Pancreas (tissue), 10 donors: ENCODE results near the gene MRE11. TPM values are rescaled to one million over a fixed set of nuclear protein-coding genes. Genes with fewer than 3 reads are reported as not detected.

Experiments used
- ATAC-seq, 4 donors: fragments of 200-7000 bp; cut with Tn5 transposase; one replicate each; pipeline versions ENCODE4 v1.8.0 to v1.9.1; 2020; ENCODE audit warnings: mild to moderate bottlenecking in 4 of 4, moderate library complexity in 4 of 4
- DNase-seq, 6 donors: peaks; one replicate each; pipeline ENCODE4 v3.0.0-alpha.2; 2020
- FAIRE-seq: peaks from 2 replicates; lab custom pipeline; 2012; peaks lifted over from hg19 to GRCh38; lab: Jason Lieb, UNC
- H3K27ac ChIP-seq, 4 donors: fragments of 200-600 bp; sonication (generic); 1 replicate in 3 of 4; 2 replicates in 1 of 4; pipeline versions ENCODE4 v1.5.0 to v1.8.0; 2020
- H3K27me3 ChIP-seq, 4 donors: fragments of 200-600 bp; one replicate each; pipeline ENCODE4 v1.8.0; 2021
- H3K36me3 ChIP-seq, 3 donors: fragments of 200-600 bp; sonication (generic) in 1 of 3; one replicate each; pipeline versions ENCODE4 v1.5.0 to v1.8.0; 2020 to 2021
- H3K4me1 ChIP-seq, 3 donors: fragments of 200-600 bp; one replicate each; pipeline ENCODE4 v1.8.0; 2021
- H3K4me3 ChIP-seq, 4 donors: fragments of 200-600 bp; sonication (generic) in 2 of 4; one replicate each; pipeline versions ENCODE4 v1.5.0 to v1.8.0; 2020 to 2021
- H3K9me3 ChIP-seq, 4 donors: fragments of 200-600 bp; one replicate each; pipeline ENCODE4 v1.8.0; 2021
- WGBS, 2 donors: extraction: QIAGEN DNeasy Blood & Tissue Kit; methylation state at CpG; one replicate each; pipeline ENCODE4 v1.1.7; 2013; 5-methylcytosine and 5-hydroxymethylcytosine counted together
- intact Hi-C, 3 donors: fragments of 100-400 bp; cut with DNase I; formaldehyde crosslinking; loops; one replicate each; pipeline versions ENCODE4 v1.11.1 to v1.14.2; 2022
- polyA plus RNA-seq, 2 donors: library from polyadenylated mRNA; stranded (reverse); fragments of 200-250 nt; gene quantifications; one replicate each; pipeline ENCODE4 v1.2.3, GENCODE V29; 2013
- total RNA-seq, 6 donors: library from RNA; stranded (reverse); fragmentation: NEBNext Ultra II Directional in 4 of 6; extraction: Animal tissue kit (Norgen Biotek cat#: 25700) in 4 of 6; gene quantifications; one replicate each; pipeline versions ENCODE4 v1.2.1 to v1.2.4, GENCODE V29; 2021 to 2023
- TF ChIP-seq, protein P1 (sequence below), 4 donors: fragments of 200-600 bp; sonication (generic) in 3 of 4; IDR thresholded peaks; one replicate each; pipeline versions ENCODE4 v1.5.0 to v1.8.0; 2021; ENCODE audit warnings: antibody characterized with exemption in 4 of 4
- donor health status: healthy with polysubstance abuse.
- donor health status: DM: no; HTN: no; CAD: no; lungs with moderate emphysema.
- donor health status: DM: no; HTN: no; CAD: no.
- donor health status: control.
- donor health status: control.
- donor health status: Bipolar disorder and iron deficiency.
- donor health status: DM: yes; HTN: yes; CAD: no.
- donor health status: DM: no; HTN: no; CAD: no.
- donor health status: DM: no; HTN: no; CAD: no.
- donor health status: DM: yes; HTN: yes; CAD: no.

Gene MRE11
- 10 to 100 TPM in 3 of 6 donors, 1 to 10 TPM in 3; 6.9 to 13.4 (median 10.8) TPM for total RNA-seq
- 1 to 10 TPM; 4.2 TPM for polyA plus RNA-seq

DNA sequence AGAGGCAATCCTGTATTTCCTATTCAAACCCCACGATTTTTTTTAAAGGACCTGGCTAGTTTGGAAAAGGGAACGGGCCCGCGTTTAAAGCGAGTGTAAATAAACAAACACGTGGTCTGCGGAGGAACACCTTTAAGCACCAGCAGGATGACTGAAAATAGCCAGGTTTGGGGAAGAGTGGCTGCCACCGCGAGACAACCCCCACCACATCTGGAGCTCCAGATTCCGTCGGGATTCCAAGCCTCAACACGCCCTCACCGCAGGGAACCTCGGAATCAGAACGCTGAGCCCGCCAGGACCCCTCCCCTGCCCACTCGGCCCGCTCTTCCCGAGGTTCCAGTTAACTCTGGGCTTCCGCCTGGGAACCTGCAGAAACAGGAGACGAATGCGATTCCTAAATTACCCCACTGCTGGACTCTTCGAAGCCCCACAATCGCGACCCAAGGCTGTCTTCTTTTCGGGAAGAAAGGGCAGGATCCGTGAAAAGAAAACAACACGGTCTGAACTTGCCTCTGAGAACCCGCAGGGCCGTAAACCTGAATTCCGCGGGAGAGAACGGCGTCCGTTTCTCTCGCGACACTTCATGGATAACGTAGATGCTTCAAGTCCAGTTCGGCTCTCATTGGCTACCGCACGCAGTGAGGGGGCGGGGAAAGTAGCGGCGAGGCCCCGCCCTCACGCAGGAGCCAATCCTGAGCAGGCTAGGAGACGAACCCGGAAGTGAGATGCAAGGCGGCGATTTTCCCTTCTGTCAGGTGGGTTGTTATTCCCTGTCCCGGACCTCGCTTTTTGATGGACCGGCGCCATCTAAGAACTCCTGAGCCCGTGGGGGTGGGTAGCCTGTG is at the start of gene MRE11, which contains the start of gene ANKRD49:
Gene MRE11, minus strand, starts transcription at position 564 of the 845 bp plus-strand sequence. CDS start 1,043 bp downstream, outside the sequence.
Gene ANKRD49, plus strand, starts transcription at position 704 of the 845 bp plus-strand sequence. CDS start 2,710 bp downstream, outside the sequence.
- peak; percentile 99 to 100 (median 100) for ATAC-seq
- peak; percentile 92 to 98 (median 96) for DNase-seq
- intact Hi-C loops: no loop called here
- Histone ChIP-seq H3K36me3 (peaks cover 0 to 19% (median 6%) of the 10 kb centered on the region in 3 donors), H3K27me3 (no peaks in the 10 kb centered on the region), H3K27ac (peak within 1 kb of the TSS; percentile 51 to 77 (median 66)), H3K4me3 (peak within 1 kb of the TSS; percentile 62 to 85 (median 76)), H3K4me1 (peaks cover 5 to 21% (median 12%) of the 10 kb centered on the region in 3 donors), H3K9me3 (no peaks in the 10 kb centered on the region)
- WGBS, 2 donors: 0 to 1% methylated on average over 55 of the region's 55 CpGs
- TF ChIP-seq, protein P1, sequence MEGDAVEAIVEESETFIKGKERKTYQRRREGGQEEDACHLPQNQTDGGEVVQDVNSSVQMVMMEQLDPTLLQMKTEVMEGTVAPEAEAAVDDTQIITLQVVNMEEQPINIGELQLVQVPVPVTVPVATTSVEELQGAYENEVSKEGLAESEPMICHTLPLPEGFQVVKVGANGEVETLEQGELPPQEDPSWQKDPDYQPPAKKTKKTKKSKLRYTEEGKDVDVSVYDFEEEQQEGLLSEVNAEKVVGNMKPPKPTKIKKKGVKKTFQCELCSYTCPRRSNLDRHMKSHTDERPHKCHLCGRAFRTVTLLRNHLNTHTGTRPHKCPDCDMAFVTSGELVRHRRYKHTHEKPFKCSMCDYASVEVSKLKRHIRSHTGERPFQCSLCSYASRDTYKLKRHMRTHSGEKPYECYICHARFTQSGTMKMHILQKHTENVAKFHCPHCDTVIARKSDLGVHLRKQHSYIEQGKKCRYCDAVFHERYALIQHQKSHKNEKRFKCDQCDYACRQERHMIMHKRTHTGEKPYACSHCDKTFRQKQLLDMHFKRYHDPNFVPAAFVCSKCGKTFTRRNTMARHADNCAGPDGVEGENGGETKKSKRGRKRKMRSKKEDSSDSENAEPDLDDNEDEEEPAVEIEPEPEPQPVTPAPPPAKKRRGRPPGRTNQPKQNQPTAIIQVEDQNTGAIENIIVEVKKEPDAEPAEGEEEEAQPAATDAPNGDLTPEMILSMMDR (IDR thresholded peaks at IDR 0.05): no peak
- FAIRE-seq: peak; percentile 97

DNA sequence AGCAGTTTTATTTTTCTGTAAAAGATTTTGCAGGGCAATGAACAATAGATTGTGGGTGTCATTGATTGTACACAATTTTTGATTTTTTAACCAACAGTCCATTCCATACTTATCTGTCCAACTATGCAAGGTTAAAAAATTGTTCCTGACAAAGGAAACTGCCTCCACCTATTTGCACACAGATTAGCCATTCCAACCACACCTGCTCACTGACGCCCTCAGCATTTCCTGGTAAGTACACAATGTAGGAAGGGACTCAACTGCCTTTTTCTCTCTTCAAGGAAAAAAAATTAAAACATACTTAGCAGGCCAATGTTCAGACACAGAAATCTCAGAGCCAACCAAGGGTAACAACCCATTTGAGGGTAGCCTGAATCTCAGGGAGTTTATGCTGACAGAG is 45.8 kb upstream of the MRE11 start:
- no peak for FAIRE-seq
- Histone ChIP-seq H3K9me3 (no peaks in the 10 kb centered on the region), H3K36me3 (no peaks in the 10 kb centered on the region), H3K27ac (no peak overlapping the region), H3K27me3 (no peaks in the 10 kb centered on the region), H3K4me1 (peaks cover 0 to 13% (median 6%) of the 10 kb centered on the region in 3 donors), H3K4me3 (no peak overlapping the region)
- DNase-seq: no peak
- intact Hi-C loops: no loop called here
- TF ChIP-seq, protein P1 (IDR thresholded peaks at IDR 0.05): no peak
- ATAC-seq: no peak
- WGBS, 2 donors: 6 to 29% methylated on average over 1 of the region's 1 CpG

DNA sequence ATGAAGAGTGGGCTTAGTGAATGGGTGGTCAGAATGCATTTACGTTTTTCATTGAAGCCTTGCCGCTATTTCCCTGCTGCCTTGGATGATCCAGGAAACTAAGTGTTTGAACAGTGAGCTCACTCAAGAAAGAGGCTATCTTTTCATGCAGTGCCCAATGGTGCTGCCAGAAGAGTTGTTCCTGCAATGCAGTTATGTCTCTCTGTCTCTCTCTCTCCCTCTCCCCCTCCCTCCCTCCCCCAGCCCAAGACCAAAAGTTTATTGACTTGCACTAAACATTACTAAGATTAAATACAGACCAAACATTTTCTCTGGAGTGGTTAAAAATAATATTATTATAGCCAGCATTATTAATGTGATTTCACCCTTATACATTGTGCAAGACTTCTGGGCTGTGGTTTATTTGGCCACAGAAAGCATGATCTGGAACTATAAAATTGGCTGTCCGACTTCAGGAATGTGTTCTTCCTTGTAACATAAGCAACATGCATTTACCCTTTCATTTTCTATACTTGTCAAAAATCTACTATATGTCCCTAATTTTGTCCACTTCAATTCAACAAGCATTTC is 43.5 kb upstream of the MRE11 start:
- peak overlapping the region in 2 of 4 donors; percentile 8 to 15 for H3K27ac ChIP-seq
- WGBS, 2 donors: 42 to 59% methylated on average over 3 of the region's 3 CpGs
- no peaks in the 10 kb centered on the region for H3K36me3 ChIP-seq
- peak in 3 of 4 donors; percentile 30 to 70 (median 62) for ATAC-seq
- H3K4me3 ChIP-seq: no peak overlapping the region
- TF ChIP-seq, protein P1 (IDR thresholded peaks at IDR 0.05): no peak
- H3K4me1 ChIP-seq: peaks cover 0 to 7% (median 0%) of the 10 kb centered on the region in 3 donors
- intact Hi-C loops: no loop called here
- FAIRE-seq: no peak
- no peak for DNase-seq
- H3K27me3 ChIP-seq: no peaks in the 10 kb centered on the region
- H3K9me3 ChIP-seq: no peaks in the 10 kb centered on the region

DNA sequence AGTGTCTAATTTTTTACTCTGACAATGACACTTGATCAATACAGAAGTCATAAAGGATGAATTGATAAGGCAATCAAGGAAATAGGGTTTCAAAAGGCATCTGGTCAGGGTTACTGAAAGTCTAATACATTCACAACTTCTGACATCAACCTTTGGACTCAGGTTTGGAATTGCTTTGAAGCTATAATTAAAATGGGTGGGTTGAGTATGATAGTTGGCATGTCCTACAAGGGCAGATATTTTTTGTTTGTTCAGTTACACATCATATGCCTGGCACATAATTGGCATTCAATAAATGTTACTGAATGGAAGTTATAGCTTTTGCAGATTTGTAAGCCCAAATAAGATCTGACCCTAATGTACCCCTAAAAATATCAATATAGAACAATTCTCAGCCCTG is 42.7 kb upstream of the MRE11 start:
- Histone ChIP-seq H3K4me1 (peaks cover 0 to 7% (median 0%) of the 10 kb centered on the region in 3 donors), H3K27ac (peak overlapping the region in 2 of 4 donors; percentile 8 to 15), H3K36me3 (no peaks in the 10 kb centered on the region), H3K27me3 (no peaks in the 10 kb centered on the region), H3K4me3 (no peak overlapping the region), H3K9me3 (no peaks in the 10 kb centered on the region)
- intact Hi-C loops: no loop called here
- TF ChIP-seq, protein P1 (IDR thresholded peaks at IDR 0.05): no peak
- FAIRE-seq: peak; percentile 5
- DNase-seq: no peak
- peak in 3 of 4 donors; percentile 64 to 70 (median 68) for ATAC-seq
